ENCODE results near the gene PEDS1. TPM values are rescaled to one million over a fixed set of nuclear protein-coding genes. Genes with fewer than 3 reads are reported as not detected.

The PEDS1 gene
- total RNA-seq, 1 donor from 2014 or later = 25.5 TPM

GRCh38 chr20:50145566-50145965 is 8.0 kb downstream of the PEDS1 start:
- H3K9me3 ChIP-seq = no peaks in the 10 kb centered on the region
- H3K4me3 ChIP-seq = no peak overlapping the region
- peak overlapping the region; percentile 88 for H3K27ac ChIP-seq
- peaks cover 89% of the 10 kb centered on the region for H3K4me1 ChIP-seq
- TF ChIP-seq POLR2A (IDR thresholded peaks at IDR 0.05) = no peak
- peaks cover 0 to 14% of the 10 kb centered on the region in 2 donors for H3K36me3 ChIP-seq
- DNase-seq (ENCODE audit: extremely low spot score in 2 of 2) = no peak
- no peaks in the 10 kb centered on the region for H3K27me3 ChIP-seq
- intact Hi-C loops (cut with DNase I) = no loop called here

- TF ChIP-seq POLR2AphosphoS5 (IDR thresholded peaks at IDR 0.05; ENCODE audit: insufficient read depth in 1 of 2, low read depth in 1 of 2) (peak in 1 of 2 donors; percentile 79), CTCF (IDR thresholded peaks at IDR 0.05) (no peak), POLR2A (IDR thresholded peaks at IDR 0.05) (no peak)
- H3K4me3 ChIP-seq = no peak overlapping the region
- intact Hi-C loops (cut with DNase I) = no loop called here
- H3K4me1 ChIP-seq = peaks cover 88% of the 10 kb centered on the region
- peak overlapping the region; percentile 88 for H3K27ac ChIP-seq
- H3K36me3 ChIP-seq = peaks cover 0 to 22% of the 10 kb centered on the region in 2 donors
- no peaks in the 10 kb centered on the region for H3K9me3 ChIP-seq
- H3K27me3 ChIP-seq = no peaks in the 10 kb centered on the region
- DNase-seq (ENCODE audit: extremely low spot score in 2 of 2) = peak in 1 of 2 donors; percentile 95
Measured at GRCh38 chr20:50144362-50144761, 9.2 kb downstream of the PEDS1 start.

- Histone ChIP-seq H3K27ac (no peak overlapping the region), H3K36me3 (peaks cover 0 to 13% of the 10 kb centered on the region in 2 donors), H3K27me3 (no peaks in the 10 kb centered on the region), H3K4me1 (peaks cover 86% of the 10 kb centered on the region), H3K4me3 (no peak overlapping the region), H3K9me3 (no peaks in the 10 kb centered on the region)
- intact Hi-C loops (cut with DNase I) = no loop called here
- TF ChIP-seq POLR2AphosphoS5 (IDR thresholded peaks at IDR 0.05; ENCODE audit: insufficient read depth in 1 of 2, low read depth in 1 of 2) (no peak), CTCF (IDR thresholded peaks at IDR 0.05) (no peak), POLR2A (IDR thresholded peaks at IDR 0.05) (no peak)
- no peak for DNase-seq (ENCODE audit: extremely low spot score in 2 of 2)
Measured at GRCh38 chr20:50142812-50143211, 10.7 kb downstream of the PEDS1 start.

GRCh38 chr20:50141811-50142561 is 11.5 kb downstream of the PEDS1 start:
- H3K27me3 ChIP-seq = no peaks in the 10 kb centered on the region
- H3K4me1 ChIP-seq = peaks cover 86% of the 10 kb centered on the region

GRCh38 chr20:50141018-50141675 is 12.4 kb downstream of the PEDS1 start:
- Histone ChIP-seq H3K27me3 (no peaks in the 10 kb centered on the region), H3K27ac (peak overlapping the region; percentile 21), H3K4me3 (no peak overlapping the region), H3K9me3 (no peaks in the 10 kb centered on the region), H3K4me1 (peaks cover 79% of the 10 kb centered on the region), H3K36me3 (peaks cover 0 to 13% of the 10 kb centered on the region in 2 donors)
- TF ChIP-seq POLR2AphosphoS5 (IDR thresholded peaks at IDR 0.05; ENCODE audit: insufficient read depth in 1 of 2, low read depth in 1 of 2) (peak in 1 of 2 donors; percentile 22), POLR2A (IDR thresholded peaks at IDR 0.05) (no peak)
- intact Hi-C loops (cut with DNase I) = no loop called here
- DNase-seq (ENCODE audit: extremely low spot score in 2 of 2) = no peak

More at GRCh38 chr20:50141811-50142561, 11.5 kb downstream of the PEDS1 start:
- Histone ChIP-seq H3K9me3 (no peaks in the 10 kb centered on the region), H3K36me3 (peaks cover 0 to 13% of the 10 kb centered on the region in 2 donors), H3K4me3 (no peak overlapping the region), H3K27ac (peak overlapping the region; percentile 21)
- intact Hi-C loops (cut with DNase I) = no loop called here
- TF ChIP-seq POLR2AphosphoS5 (IDR thresholded peaks at IDR 0.05; ENCODE audit: insufficient read depth in 1 of 2, low read depth in 1 of 2) (no peak), CTCF (IDR thresholded peaks at IDR 0.05) (no peak), POLR2A (IDR thresholded peaks at IDR 0.05) (no peak)
- no peak for DNase-seq (ENCODE audit: extremely low spot score in 2 of 2)

Measured in vagina (tissue), 2 donors.